GM21447 (cell line): ENCODE results near the gene SLX9.
"Not testable (repeated sequence)": the region's sequence is repeated elsewhere in the genome, so short reads cannot be mapped to it uniquely, and the experiment has no call there.

Source experiments
- ATAC-seq: cut with Tn5 transposase; IDR thresholded peaks from one replicate; pipeline ENCODE4 v1.9.1; 2021; ENCODE audit not compliant: unreplicated experiment

Gene SLX9

DNA sequence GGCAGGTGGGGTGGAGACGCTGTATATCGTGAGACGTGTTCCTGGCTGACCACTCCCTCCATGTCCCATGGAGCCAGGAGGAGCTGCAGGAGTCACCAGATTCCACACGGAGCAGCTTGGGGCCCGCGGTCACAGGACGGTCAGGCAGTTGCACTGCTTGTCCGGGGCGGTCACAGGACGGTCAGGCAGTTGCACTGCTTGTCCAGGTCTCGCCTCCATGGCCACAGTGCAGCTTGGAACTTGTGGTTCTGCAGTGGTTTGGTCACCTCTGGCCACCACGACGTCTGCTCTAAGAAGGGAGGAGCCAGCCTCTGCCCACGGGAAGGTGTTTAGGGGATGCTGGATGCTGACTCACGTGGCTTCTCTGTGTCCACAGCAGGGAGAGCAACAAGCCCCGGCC, 33.0 kb downstream of the SLX9 start:
- no peak for ATAC-seq

DNA sequence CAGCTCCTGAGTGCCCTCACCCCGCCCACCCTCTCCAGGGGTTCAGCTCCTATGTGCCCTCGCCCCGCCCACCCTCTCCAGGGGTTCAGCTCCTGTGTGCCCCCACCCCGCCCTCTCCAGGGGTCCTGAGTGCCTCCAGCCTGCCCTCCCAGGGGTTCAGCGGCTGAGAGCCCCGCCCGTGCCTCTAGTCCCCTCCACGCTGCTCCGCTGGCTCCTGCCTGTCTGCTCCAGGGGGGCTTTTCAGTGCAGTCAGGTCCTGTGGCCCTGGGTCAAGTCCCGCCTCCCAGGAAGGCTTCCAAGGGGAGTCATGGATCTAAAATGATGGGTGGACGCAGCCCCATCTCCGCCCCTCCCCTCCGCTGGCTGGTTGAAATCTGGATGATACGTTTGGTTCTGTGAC, 33.8 kb downstream of the SLX9 start:
- ATAC-seq, result no peak

DNA sequence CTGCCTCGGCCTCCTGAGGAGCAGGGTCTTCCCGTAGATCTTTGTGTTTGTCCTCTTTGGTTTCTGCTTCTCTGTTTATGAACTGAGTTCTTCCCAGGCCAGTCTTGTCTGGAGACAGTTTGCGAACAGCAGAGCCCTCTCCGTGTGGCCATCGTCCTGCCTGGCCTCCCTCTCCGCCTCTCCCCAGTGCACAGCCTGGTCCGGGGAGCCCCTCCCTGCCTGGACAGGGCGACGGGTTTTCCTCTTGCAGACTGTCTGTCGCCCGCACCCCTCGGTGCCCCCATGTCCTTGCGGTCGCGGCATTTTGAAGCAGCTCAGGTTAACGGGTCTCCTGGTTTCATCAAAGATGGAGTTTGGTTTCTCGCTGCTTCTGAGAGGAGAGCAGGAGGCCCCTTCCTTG, 34.8 kb downstream of the SLX9 start:
- ATAC-seq, result no peak

DNA sequence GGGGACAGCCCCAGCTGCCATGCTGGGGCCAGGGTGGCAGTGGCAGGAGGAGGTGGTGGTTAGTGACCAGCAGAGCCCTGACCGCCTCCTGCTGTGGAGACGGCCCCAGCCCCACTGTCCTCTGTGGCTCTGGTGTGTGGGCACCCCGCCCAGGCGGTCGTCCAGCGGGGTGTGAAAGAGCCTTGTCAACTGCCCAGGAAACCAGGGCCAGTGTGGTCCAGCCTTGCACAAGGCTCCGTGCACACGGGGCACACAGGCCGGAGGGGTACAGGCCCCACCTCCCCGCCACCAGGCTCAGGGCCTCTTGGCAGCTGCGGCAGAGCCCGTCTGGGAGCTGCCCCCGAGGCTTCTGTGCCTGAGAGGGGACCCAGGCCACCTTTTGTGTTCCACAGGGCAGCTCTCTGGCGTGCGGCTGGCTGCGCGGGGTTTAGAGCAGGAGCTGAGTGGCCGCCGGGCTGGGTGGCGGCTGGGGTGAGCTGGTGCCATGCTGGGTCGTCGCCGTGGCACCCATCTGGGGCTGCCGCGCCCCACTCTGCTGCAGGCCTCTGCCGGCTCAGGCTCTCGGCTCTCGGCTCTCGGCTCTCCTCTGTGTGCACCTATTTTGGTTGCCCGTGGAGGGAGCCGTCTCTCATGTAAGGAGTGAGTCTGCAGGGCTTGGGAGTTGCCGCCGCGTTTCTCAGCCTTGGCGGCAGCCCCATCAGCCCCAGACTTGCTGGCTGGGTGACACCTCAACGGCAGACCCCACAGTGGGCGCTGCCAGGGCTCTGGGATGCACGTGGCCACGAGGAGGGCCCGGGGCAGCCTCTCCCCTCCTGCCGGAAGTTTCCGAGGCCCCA, 36.1 kb downstream of the SLX9 start:
- no peak for ATAC-seq

DNA sequence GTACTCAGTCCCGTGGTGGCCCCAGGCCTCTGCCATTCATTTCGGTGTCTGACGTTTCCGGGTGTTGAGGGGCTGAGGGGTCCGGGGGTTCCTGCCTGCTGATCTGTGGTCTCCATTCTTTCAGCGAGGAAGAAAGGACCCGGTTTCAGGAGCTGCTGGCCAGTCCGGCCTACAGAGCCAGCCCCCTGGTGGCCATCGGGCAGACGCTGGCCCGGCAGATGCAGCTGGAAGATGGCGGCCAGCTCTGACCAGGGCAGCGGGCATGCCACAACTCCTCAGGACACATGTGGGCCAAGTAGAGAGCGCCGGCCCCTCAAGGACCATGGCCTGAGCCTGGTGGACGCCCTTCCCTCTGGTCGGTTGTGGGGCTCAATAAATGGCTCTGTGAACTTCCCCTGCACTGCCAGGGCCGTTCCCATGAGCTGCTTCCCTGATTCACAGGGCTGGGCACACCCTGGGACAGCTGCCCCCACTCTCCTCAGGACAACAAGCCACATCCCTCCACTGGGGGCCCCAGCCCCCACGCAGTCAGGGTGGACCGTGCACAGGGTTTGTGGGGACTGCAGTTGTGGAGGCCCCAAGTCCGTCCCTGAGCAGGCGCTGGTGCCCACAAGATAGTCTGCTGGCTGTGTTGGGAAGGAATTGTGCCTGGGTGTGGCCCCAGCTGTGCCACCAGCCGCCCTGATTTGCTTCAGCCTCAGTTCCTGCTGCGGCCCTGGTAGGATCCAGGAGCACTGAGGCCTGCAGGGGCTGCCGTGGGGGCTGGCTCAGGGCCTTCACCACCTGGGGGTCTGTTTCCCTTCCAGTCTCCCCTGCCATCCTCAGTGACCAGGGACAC, 36.9 kb downstream of the SLX9 start:
- not testable (repeated sequence) for ATAC-seq

- ATAC-seq, result no peak
Observed at GRCh38 chr21:44977616-44978340, 37.9 kb downstream of the SLX9 start.

DNA sequence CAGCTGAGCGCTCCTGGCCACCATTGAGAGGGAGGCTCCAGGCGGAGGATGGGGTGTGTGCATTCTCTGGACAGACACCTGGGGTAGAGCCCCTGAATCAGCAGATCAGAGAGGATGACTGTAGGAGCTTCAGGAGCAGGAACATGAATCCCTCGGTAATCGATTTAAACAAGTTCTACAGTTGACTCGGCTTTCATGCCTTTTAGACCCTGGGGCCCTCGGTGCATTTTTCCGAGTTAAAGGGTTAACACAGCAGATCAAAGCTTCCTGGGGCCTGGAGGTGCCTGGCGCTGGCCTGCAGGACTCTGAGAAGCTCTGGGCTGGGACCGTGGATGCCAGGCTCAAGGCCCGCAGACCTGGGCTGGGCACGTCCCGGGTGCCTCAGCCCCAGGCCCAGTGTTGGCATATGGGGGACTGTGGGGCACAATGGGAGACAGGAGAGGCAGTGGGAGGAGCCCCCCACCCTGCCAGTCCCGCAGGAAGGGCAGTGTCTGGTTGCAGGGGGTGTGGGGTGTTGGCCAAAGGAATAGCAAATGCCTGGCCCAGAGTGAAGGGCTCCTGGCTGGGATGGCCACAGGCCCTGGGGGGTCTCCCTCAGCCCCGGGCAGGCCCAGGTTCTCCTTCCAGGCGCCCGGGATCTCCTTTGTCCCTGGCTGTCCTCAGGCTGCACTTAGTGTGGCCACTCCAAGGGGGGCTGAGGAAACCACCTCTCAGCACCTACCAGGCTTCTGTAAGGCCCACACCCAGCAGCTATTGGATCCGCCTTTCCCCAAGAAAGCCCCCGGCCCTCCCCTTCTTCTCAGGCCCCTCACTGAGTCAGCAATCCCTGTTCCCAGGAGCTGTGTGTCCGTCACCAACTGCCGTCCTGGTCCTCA, 40.1 kb downstream of the SLX9 start:
- no peak for ATAC-seq

DNA sequence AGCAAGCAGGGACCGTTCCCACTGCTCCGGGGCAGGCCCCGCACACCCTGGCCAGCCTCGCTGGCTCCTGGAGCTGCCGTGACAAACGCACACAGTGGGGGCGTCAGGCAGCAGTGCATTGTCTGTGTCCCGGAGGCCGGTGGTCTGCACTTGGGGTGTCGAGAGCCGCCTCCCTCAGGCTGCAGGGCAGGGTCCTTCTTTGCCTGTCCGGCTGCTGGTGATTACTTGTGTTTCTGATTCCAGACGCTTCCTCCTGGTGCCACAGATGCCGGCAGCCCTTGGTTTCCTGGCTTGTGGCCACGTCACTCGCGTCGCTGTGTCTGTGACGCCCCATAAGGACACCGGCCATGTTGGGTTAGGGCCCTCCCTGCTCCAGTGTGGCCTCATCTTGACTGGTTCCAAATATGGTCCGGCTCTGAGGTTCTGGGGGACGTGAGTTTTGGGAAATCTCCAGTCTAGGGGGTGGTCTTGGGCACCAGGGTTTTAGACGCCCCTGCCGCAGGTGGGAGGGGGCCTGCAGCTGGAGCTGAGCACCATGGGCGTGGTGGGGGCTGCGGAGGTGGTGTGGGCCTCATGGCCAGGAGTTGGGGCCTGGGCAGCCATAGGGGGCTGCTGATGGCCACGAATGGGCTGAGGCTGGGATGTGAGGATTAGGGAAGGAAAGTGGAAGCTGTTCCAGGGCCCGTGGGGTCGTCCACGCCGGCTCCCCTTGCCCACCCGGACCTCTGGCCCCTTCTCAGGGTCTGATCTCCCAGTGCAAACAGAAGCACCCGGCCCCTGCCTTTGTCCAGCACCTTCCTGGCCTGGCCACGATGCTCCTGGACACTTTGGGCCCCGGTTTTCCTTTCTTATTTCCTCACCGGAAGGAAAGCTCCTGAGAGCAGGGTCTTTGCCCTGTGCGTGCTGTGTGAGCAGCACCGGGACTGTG, 41.0 kb downstream of the SLX9 start:
- ATAC-seq, result no peak

DNA sequence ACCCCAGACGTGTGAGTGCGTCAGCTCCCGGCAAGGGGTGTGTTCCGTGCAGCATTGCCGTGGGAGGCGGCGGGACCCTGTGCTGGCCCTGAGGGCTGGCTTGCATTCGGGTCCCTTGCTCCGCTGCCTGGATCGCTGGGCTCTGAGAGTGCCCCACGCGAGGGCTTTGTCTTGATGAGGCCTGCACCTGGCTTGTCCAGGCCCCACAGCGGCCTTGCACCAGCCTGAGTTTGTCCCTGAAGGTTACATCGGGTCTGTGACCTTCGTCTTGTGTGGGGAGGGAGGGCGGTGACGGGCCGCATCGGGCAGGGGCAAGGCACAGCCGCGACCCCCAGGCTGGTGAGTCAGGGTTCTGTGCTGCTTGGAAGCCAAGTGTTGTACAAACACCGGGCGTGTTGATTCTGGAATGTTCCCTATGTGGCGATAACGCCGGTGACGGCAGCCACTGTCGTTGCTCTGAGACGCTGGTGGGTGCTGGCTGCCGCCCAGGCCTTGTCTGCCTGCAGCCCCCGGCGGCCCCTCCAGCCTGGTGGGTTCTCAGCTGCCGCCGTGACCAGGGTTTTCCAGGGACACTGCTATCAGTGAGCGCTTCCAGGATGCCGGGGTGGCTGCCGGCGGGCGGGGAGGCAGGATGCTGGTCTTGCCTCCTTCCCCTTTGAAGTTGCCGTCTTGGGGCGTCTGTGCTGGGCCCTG, 42.9 kb downstream of the SLX9 start:
- ATAC-seq, result no peak

DNA sequence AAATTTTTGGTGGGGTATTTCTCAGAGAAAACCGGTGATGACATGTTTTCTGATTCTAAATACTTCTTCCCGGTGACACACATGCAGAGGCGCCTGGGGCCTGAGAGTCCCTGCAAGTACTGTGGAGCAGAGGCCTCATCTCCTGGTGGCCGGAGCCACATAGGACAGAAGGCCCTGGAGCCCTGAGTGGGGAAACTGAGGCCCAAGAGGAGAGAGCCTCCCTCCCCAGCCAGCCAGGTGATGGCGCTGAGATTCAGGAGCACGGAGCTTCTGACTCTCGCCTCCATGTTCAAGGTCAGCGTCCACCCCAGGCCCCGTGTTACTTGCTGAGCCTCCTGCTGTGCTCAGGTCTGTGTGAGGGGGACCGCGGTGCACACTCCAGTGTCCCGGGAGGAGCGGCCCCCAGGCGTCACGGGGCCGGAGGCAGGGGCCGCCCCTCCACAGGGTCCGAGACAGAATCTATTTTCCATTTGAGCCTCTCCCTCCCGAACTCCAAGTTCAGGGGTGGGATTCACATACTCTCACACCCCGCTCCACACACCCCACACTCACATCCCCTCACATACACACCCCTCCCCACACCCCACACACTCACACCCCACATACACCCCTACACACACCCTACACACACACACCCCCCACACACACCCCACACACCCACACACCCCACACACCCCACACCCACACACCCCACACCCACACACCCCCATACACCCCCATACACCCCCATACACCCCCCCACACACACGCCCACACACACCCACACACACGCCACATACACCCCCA, 43.8 kb downstream of the SLX9 start:
- ATAC-seq, result no peak

- no peak for ATAC-seq
Observed at GRCh38 chr21:44984428-44984791, 44.6 kb downstream of the SLX9 start.

DNA sequence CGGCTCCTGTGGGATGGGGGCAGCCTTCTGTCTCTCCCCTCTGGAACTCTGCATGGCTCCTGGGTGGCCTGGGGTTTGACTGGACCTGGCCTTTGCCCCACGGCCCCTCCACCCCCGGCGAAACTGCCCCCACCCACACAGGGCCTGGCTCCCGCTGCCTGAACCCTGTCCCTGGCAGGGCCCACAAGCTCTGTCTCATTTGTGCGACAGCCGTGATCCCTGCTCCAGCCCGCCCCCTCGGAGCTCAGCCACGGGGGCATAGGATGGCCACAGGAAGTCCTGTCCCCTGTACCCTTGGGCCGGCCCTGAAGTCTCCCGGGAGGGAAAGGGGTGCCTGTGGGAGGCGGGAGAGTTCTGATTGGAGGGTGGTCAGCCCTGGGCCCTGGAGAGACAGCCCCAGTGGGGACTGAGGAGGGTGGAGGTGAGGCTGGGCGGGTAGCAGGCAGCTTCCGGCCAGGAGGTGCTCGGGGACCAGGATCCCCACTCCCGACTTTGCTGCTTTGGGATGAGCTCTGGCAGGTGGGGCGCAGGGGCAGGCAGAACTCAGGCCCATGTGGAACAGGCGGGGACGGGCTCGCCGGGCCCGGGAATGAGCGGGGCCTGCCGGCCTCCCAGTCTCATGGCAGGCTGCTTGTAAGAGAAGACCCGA, 45.1 kb downstream of the SLX9 start:
- ATAC-seq, result no peak

DNA sequence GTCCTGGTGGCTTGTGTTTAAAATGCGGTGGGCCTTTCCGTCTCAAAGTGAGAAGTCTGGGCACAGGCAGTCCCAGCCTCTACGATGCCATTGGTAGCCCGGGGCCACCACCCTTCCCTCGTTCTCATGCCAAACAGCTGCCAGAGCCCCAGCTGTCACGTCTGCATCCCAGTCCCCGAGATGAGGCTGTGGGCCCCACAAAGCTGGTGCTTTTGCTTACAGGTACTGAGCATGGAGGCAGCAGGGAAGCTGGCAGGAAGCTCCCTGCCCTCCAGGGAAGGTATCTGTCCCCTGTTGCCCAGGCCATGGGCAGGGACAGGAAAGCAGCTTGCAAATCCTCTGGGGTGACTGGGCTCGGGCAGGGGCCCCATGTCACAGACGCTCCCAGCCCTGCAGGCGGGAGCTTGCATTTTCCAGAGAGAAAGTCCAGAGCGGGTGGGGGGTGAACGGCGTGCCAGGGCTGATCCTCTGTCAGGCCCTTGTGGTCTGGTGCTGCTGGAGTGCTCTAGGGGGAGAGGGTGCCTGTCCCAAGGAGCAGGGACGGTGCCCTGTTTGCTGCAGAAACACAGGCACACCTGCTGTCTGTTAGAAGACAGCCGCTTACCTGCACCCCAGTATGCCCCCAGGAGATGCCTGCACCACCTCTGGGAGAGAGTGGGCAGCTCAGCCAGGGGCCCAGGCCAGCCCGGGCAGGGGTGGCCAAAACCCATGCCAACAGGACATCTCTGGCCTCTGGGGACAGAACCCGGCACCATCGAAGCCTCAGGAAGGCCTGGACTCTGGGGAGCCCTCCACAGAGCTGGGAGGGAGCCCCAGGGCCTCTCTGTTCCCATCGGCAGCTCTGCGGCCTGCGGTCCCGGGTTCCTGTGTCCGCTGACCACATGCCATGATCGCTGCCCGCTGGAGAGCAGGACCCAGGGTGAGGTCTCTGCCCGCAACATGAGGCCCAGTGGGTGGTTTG, 45.9 kb downstream of the SLX9 start:
- ATAC-seq, result no peak

- ATAC-seq, result no peak
Observed at GRCh38 chr21:44986471-44987291, 46.9 kb downstream of the SLX9 start.

DNA sequence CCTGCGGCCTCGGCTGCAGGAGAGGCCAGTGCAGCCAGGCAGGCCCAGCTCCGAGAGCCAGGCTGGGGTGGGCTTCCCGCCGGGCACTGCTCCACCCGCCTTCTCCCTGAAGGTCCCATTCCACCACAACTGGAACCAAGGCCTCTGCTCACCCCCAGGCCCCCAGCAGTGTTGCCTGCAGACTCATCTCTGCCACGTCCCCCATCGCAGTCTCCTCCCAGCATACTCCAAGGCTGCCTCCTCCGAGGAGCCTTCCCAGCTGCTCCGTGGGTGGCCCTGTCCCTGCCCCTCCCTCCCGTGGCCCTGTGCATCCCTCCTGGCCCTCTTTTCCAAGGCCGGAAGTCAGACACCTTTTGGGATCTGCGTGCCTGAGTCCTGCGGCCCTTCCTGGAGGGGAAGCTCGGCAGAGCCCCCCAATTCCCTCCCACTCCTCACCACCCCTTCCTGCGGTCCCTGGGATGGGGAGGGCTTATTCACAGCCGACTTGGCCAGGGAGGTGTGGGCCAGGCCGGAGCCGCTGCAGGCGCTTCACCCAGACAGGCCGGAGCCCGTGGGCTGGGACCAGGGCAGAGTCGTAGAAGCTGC, 47.6 kb downstream of the SLX9 start:
- no peak for ATAC-seq
